GF-D8 (cell line): ENCODE results near the gene AGXT.
A peak's percentile ranks its signal among the peaks of the same experiment; 100 is the strongest.

Experiments
- DNase-seq: peaks from one replicate; lab custom pipeline; 2025; lab: John Stamatoyannopoulos, UW

The AGXT gene

DNA sequence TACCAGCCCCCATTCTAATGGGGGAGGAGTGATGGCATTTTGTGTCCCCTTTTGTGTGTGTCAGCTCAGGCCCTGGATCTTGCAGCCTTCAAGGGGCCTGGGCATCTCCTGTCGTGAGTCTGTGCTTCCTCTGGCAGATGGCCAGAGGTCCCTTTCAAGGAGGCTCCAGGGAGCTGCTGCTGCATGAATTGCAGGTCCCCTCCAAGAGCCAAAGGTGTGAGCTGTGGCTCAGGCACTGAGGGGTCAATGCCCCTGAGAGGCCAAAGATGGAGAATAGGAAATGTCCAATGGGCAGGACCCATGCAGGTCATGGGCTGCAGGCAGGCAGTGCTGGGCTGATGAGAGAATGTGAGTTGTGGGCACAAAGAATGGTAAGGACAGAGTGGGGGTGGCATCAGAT lies 16.9 kb downstream of the AGXT start:
- no peak for DNase-seq

DNA sequence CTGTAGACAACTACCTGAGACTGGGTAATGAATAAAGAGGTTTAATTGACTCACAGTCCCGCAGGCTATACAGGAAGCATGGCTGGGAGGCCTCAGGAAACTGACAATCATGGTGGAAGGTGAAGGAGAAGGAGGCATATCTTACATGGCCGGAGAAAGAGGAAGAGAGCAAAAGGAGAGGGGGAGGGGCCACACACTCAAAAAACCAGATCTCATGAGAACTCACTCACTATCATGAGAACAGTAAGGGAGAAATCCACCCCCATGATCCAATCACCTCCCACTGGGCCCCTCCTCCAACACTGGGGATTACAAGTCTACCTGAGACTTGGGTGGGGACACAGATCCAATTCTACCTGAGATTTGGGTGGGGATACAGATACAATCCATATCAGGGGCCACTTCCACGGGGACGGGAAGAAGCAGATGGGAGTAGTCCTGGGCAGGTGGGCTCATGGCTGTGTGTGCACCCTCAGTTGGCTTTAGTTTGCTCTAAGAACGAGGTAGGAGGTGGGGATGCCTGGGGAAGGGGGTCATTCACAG lies 17.5 kb downstream of the AGXT start:
- peak; percentile 64 for DNase-seq

DNA sequence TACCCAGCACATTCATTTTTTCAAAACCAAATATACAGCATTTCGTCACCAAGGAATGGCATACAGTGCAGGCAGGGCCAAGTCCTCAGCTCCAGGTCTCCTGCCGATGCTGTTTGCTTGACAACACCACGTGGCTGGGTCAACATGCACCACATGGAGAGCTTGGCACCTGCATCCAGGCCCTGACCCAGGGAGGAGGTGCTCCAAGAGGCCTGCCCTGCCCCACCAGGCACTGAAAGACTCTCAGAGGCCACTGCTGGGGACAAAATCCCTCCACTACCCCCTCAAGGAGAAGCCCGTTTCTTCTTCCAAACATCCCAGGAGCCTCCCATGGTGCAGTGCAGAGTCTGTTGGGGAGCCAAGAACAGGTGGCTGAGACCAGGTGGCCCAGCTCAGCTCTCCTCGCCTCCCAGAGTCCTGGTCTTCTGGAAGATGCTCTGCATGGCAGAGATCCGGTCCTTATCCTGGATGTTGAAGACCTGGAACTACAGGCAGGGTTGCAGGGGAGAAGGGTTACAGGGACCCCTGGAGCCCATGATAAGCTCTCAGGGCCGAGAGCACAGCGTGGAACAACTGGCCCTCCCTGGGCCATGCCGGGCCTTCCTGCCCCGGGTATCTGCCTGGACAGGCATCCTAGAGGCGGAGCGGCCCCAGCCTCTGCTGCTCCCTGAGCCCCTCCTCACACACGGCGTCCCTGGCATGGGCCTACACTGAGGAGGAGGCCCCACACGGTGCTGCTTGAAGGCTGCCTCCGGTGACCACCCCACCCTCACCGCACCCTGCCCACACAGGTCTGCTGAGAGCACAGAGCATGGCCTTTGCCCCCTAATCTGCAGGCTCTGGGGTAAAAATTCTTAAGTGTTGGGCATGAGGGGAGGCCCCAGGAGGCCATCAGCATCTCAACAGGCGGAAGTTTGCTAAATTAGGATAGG lies 18.3 kb downstream of the AGXT start:
- DNase-seq: no peak

DNA sequence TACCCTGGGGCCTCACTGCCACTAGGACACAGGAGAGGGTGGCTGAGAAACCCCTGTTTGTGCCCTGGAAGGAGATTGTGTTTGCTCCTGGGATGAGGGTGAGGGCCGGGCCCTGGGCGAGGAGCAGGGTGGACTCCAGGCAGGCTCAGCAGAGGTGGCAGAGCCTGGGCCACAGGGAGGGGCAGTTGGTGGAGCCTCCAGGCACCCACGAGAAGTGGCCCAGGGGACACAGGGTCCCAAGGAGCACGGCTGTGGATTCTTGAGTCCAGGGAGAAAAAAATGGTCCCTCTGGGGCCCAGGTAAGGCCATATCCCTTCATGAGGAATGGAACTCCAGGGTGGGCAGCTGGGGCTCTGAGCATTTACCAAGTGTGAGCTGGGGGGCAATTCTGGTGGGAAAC lies 19.0 kb downstream of the AGXT start:
- no peak for DNase-seq

DNA sequence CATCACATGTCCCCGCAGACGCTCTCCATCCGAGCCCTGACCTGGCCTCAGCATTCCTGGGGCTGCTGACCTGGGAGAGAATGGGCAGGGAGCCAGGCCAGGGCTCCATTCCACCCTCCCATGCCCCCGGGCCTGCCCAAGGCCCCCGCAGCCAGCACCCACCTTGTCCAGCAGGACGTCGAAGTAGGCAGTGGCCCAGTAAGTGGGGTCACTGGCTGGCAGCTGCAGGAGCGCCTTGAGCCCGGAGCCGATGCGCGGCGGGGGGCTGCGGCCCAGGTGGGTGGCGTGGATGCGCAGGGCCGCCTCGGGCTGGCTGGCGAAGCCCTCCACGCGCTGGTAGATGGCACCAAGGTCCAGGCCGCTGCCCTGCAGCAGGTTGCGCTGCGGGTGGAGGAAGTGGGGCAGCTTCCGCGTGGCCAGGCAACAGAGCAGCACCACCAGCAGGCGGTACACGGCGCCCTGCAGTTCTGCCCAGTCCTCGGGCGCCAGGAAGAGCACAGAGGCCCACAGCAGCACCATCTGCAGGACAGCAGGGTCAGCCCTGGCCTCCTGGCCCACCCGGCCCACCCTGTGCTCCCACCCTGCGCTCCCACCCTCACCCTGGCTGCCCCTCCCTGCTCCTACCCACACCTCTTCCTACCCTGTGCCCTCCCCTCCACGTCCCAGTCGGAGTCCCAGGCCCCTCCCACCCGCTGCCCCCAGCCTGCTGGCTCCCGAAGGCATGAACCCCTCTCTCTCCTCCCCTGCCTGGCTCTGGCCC lies 19.7 kb downstream of the AGXT start:
- DNase-seq: no peak

DNA sequence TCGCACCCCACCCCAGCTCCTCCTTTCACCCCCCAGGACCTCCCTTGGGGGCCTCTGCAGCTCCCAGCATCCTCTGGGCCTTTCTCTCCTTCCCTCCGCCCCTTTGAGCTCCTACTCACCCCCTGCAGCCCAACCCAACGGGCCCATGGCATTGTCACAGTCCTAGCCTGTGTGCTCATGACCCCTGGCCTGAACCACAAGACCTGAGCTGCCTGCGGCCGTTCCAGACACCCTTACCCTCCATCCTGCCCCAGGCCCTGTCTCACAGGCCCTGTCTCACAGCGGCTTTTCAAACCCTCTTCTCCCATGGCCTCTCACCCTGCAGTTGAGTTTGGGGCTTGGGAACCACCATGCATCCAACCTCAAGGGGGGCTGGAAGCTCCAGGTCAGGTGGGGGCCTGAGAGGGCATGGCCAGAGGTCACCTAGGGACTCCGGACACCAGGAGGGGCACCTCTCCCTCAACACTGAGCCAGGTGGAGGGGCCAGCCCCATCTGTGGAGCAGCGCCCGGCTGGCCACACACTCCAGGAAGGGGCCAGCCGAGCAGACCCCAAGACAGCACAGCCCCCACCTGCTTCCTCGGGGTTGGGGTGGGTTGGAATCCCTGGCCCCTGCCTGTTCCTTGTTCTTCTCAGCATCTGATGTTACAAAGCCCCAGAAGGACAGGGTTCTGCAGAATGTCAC lies 20.4 kb downstream of the AGXT start:
- DNase-seq: no peak

DNA sequence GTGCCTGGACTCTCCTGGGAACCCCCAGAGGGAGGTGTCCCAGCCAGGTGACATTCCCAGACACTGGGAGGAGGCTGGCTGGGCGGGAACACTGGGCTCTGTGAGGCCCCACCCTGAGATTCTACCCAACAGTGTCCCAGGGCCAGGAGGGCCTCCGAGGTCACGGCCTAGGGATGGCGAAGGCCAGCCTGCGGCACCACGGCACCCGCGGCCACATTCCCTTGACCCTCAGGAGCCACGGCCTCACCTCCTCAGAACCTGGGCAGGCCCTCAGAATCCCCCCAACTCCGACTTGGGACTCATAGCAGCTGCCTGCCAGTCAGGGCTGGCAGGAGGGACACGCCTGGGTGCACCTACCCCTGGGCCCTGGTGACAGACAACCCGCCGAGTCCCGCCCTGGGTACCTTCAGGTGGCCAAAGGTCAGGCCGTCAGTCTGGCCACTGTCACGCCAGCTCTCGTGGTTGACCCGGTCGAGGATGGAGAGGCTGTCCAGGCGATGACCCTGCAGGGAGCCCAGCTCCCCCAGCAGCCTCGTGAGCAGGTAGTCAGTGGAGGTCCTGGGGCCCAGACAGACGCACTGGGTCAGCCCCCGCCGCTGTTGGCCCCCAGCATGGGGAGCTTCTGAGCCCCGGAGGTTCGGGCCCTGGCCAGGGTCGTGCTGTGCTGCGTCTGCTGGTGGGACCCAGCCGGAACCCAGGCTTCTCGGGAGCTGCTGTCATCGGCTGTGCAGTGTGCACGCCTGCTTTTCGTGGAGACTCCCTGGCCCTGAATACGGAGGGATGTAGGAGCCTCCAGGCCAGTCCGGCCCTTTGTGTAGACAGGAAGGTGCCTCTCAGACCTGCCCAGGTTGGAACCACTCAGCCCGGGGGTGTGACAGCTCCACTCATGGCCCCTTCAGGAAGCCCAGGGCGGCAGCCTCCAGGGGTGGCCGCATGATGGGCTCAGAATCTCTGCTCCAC lies 21.3 kb downstream of the AGXT start:
- DNase-seq: no peak

DNA sequence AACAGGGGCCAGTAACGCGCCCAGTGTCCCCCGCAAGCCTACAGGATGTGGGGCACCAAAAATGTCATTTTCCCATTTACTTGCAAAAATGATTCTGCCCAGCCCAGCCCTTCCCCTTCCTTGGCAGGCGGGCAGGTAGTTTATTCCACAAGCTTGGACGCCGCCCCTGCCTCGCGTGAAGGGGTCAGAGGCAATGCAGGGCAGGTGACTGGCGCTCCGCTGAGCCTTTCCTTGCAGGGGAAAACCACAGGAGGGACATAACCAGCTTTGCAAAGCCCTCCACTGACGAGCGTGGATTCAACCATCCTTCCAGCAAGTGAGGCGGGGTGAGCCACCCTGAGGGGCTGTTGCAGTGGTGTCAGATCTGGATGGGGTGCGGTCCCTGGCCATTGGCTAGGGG lies 22.1 kb downstream of the AGXT start:
- no peak for DNase-seq

DNA sequence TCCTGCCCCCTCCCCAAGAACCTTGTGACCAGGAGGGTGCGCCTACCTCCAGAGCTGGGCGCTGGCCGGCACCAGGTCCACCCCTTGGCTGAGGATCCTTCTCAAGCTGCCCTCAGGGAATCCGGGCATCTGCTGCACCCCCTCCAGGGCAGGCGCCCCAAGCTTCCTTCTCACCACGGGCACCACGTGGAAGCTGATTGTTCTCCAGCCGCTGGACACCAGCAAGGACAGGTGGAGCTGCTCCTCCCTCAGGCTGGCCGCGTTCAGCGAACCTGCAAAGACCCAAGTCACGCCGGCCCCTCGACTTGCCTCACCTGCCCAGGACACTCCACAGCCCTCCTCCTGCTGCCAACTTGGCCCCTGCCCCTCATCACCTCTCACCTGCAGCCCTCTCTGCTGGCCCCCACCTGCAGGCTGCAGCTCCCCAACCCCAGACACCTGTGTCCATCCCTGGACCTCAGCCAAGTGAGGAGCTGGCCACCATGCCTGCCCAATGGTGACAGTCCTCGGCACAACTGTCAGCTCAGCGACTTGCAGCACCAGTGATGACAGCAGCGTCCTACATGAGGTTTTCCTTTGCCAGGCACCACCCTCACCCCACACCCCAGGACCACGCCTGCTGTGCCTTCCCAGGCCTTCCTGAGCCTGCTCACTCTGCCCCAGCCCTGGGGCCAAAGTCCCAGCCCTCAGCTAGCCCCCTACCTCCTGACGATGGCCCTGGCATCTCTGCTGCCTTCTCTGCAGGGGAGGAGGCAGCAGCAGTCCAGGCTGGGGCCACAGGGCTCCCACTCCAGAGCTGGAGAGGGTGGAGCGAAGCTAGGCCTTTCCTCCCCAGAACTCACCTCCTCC lies 23.1 kb downstream of the AGXT start:
- DNase-seq: no peak

DNA sequence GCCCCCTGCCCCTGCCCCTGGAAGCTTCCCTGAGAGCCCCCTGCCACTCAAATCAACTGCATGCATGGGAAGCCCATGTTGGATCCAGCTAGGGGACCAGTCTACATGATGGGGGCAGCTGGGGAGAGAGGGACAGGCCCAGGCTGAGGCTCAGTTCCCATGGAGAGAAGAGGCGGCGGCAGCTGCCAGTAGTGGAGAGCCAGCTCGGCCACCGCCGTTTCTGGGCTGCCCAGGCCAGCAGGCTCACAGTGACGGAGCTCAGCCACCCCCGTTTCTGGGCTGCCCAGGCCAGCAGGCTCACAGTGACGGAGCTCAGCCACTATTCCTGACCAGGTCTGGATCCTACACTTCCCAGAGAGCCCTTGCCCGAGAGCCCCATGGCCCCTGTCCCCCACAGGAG lies 23.7 kb downstream of the AGXT start:
- DNase-seq: no peak

DNA sequence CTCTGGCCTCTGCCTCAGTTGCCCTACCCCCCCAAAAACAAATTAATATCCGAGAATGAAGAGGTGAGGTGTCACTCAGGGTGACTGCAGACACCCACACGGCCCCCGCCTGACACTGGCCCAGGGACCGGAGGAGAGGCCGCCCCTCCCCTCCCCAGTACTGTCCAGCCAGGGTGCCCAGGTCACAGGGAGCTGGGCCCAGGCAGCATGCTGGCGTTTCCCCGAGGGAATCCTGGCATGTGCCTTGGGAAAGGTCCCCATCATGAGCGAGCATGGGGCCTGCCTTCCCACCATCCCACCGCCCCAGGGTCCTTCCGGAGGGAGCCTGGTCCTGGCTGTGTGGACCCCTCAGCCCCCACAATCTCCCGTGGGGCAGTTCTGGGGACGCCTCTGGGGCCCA lies 24.3 kb downstream of the AGXT start:
- no peak for DNase-seq

DNA sequence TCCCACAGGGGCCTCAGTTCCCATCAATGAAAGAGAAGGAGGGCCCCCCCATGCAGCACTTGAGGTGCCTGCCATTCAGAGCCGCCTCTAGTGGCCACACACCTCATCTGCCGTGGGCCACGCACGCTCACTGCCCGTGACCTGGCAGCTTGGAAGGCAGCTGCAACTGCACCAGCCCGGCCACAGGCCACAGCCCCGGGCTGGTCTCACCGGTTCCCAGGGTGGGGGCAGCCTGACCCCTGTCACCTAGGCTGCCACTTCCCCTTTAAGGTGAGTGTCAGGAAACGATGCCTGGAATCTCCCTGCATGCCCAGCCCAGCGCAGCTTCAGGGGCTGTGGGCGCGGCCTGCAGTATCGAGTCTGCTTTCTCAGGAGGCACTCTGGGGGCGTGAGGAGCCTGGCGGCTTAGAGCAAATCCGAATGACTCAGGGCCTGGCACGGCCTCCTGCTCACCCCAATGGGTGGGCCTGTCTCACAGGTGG lies 24.8 kb downstream of the AGXT start:
- DNase-seq: no peak

DNA sequence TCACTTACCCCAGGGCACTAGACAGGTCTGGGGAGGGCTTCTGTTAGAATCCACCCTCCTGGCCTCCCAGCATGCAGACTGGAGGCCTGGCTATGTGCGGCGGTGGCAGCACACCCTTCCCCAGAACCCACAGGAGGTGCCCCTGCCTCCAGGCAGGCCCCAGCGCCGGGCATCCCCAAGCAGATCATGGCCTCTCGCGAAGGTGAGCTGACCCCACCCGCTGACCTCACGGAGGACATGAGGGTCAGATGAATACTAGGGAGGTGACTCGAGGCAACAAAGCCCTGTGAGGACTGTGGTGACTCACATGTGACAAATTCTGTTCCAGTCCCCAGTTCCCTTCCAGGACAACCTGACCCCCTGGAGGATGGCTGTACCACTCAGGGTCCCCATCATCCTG lies 25.4 kb downstream of the AGXT start:
- no peak for DNase-seq

DNA sequence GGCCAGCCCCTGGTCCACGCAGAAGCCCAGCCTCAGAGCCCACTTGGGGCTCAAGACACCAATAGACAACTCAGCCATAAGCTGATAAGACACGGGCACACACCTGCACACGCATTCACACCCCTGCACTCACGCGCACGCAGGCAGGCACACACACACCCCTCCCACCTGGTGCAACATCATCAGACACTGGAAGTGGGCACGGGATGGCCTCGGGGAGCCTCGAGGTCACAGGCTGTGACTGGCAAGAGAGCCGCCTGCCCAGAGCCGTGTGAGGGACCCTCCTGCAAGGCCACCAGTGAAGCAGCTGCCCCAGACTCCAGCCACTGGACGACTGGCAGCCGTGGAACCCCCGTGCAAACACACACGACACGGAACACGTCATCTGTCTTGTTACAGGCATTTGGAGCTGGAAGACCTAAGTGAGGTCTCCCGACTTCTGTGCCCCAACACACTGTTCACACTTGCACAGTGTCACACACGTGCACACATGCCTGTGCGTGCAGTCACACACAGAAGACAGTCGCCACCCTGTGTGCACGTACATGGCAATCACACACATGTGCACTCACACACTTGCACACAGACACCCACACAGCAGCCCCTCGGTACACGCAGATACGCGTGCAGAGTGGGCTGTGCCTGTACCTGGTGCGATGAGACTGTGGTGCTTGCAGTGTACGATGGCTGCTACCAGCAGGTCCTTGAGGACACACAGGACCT lies 26.4 kb downstream of the AGXT start:
- no peak for DNase-seq

DNA sequence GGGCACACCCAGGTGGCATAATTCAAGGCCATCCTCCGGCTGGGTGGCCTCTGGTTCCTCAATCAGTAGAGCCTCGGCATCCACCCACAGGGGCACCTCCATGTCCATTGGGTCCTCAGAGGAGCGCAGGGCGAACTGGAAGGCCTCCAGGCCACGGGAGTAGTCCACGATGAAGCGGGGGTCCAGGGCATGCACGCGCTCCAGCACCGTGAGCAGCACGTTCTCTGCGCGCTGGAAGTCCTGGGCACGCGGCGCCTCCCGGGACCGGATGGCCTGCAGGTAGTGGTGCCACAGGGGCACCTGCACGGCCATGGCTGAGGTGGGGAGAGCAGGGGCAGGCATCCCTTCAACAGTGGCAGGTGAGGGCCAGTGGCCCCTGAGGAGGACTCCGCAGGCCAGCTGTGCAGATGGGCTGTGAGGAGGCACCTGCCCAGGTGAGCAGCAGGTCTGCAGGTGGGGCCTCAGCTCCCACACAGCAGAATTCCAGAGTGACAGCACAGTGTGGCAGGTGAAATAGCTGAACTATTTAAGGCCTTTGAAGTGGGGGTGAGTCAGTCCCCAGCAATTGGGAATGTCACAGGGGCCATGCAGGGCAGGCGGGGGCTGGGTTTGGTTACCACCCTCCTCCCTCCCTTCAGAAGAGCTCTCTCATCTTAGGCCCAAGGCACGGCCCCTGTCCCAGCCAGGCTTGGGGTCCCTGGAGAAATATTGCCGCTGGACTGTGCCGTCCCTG lies 27.2 kb downstream of the AGXT start, which contains the start of gene MAB21L4:
Gene MAB21L4 (minus strand): TSS at position 501 of the 733 bp plus-strand sequence. CDS start 159 bp downstream, at position 342.
- DNase-seq: no peak

DNA sequence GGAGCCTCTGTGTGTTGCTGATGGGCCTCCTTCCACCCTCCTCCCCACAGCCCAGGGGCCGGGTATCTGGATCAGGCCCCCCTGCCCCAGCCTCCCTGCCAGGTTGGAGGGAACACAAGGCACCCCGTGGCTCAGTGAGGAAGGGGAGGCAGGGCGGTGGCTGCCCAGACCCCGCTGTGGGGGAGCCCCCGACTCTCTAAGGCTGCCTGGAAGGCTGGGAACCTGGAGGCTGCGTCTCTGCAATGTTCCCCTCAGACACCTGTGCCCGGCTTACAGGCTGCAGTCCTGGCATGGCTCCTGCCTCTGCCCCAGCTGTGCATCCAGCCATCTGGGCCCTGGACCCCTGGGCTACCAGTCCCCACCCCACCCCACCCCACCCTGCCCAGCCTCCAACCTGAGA lies 27.8 kb downstream of the AGXT start:
- no peak for DNase-seq

DNA sequence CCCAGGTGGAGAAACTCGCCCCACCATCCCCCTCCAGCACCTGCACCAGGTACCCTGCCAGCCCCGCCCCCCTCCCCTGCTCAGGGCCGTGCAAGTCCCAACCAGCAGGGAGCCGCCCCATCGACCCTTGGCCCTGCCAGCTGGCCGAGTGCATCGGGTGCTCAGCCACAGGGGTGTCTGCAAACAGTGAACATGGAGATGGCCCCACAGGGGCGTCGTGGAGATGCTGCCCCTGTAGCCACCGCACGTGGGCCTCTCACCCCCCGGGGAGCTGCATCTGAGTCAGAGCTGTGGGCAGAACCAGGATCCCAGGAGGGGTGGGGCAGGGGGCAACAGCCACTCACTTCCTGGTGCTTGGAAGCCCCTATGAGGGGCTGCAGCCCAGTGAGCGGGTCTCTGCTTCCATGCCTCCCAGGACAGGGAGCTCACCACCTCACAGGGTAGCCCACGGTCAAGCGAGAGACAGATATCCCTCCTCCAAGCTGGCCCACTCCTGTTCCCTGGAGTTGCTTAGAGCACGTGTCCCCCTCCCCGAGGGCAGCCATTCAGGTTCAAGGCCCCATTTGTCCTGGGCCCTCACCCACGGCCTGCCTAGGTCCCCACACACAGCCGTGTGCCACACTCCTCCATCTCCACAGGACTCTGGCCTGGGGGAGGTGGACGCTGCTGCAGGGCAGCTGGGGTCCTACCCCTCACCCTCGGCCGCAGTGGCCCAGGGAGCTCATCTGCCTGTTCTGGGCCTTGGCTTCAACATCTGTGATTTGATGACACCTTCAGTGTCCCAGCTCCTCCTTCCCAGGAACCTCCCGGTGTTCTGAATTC lies 28.5 kb downstream of the AGXT start:
- DNase-seq: no peak
